Astrocyte (in vitro differentiated cells and primary cell): Measurements from ENCODE around the gene SULT6B1.
"Not testable (repeated sequence)": the region's sequence is repeated elsewhere in the genome, so short reads cannot be mapped to it uniquely, and the experiment has no call there.

Experiments used
- CTCF ChIP-seq: IDR thresholded peaks from 2 replicates; pipeline ENCODE4 v1.5.1; 2011; ENCODE audit warnings: low read depth, mild to moderate bottlenecking, inconsistent platforms, low read length, moderate library complexity; ENCODE audit not compliant: insufficient read depth
- EZH2 ChIP-seq: IDR thresholded peaks from 2 replicates; pipeline ENCODE4 v1.6.1; 2012; ENCODE audit warnings: mild to moderate bottlenecking, low read length, inconsistent platforms; ENCODE audit not compliant: insufficient read depth

DNA sequence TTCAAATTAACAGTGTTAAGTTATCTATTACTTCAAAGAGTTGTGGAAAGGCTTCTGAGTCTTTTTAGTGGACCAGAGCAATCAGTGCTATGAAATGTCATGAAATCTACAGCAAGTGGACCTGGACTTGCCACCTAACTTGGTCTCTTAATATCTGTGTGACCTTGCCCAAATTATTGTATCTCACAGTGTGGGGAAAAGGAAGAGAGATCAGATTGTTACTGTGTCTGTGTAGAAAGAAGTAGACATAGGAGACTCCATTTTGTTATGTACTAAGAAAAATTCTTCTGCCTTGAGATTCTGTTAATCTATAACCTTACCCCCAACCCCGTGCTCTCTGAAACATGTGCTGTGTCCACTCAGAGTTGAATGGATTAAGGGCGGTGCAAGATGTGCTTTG lies 36.7 kb upstream of the SULT6B1 start:
- not testable (repeated sequence) for TF ChIP-seq CTCF, EZH2
